GM18861 (cell line): ENCODE data around the gene TCF7L1.

Experiments used
- ATAC-seq: cut with Tn5 transposase; IDR thresholded peaks from one replicate; pipeline ENCODE4 v1.9.1; 2021; ENCODE audit not compliant: unreplicated experiment

Gene TCF7L1

DNA sequence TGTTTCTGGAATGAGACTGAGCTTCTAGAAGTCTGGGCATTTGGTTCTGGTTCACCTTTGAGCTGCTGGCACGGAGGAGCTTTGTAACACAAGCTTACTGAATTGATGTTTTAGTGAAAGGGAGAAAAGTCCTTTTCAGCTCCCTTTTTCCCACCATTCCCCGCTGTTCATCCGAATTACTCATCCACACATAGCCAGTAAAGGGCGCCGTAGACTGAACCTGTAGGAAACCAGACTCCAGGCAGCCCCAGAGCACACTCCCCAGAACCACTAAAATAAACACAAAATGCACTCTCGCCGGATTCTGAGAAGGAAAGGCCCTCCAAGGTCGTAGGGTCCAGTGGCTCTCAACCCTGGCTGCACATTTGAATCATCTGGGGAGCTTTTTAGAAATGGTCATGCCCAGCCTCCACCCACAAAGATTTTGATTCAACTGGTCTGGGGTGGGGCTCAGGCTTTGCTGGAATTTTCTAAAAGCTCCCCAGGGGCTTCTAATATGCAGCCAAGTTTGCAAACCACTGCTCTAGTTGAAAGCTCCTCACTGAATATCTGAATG, 29.6 kb downstream of the TCF7L1 start:
- ATAC-seq: no peak

DNA sequence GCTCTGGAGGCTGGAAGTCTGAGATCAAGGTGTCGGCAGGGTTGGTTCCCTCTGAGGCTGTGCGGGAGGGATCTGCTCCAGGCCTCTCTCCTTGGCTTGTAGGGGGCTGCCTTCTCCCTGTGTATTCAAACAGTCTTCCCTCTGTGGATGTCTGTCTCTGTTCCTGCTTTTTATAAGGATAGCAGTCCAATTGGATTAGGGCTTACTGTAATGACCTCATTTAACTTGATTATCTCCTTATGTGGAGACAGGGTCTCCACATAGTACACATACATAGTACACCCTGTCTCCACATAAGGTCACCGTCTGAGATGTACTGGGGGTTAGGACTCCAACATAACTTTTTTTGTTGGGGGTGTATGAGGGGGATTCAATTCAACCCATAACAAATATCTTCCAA, 30.5 kb downstream of the TCF7L1 start:
- ATAC-seq: no peak

DNA sequence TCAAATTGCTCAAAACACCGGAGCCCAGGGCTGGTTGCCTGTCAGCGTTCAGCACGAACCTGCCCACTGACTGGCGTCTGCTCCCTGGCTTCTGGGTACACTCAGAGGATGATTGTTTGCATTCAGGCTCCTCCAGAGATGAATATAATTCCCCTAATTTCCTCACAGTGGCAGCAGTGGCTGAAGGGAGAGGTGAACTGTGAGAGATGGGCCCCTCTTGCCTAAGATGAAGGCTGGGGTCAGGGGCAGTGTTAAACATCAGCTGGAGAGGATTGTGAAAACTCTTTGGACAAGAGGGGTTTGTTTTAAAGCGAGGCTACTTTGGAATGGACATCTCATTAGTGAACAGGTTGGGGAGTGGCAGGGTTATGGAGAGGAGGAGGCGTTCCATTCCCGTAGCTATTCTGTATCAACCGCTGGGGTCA, 31.0 kb downstream of the TCF7L1 start:
- no peak for ATAC-seq

DNA sequence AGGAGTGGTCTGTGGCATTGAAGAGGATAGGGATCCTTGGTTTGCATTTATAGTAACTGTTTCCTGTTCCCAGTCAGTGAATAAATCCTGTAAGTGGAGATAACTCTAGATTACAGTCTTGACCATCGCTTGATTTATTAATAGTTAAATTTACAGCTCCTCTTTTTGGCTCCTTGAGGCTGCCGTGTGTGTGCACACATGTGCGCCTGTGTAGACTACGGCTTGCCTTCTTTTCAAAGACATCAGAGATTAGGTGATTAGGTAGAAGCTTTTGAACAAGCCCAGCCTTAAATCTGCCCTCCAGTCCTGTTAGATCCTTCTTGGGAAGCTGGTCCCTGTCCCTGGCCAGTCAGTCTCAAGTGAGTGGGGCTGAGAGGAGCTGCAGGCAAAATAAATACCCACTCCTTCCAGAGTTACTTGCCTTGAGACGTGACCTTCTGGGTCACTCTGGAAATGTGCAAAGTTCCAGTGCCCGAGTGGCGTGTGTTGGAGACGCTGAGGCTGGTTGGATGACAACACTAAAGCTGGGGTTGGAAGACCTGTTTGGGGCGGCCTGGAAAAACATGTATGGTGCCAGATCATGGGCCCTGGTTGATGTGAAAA, 32.0 kb downstream of the TCF7L1 start:
- ATAC-seq: no peak

DNA sequence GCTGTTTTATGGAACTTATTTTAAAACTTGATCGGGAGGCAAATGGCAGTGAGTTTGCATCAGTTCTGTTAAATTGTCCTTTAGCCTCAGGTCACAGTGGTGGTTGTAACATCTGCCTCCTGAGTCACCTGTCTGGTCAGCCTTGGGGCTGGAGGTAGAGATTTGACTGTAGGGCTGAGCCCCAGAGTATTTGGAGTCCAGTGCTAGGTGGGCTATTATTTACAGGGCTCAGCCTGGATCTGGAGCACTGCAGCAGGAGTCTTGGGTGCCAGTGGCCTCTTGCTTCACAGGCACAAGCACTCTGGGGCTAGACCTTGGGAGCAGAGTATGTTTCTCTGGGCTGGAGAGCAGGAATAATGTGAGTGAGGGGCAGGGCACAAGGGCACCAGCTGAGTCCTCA, 32.8 kb downstream of the TCF7L1 start:
- ATAC-seq: no peak

DNA sequence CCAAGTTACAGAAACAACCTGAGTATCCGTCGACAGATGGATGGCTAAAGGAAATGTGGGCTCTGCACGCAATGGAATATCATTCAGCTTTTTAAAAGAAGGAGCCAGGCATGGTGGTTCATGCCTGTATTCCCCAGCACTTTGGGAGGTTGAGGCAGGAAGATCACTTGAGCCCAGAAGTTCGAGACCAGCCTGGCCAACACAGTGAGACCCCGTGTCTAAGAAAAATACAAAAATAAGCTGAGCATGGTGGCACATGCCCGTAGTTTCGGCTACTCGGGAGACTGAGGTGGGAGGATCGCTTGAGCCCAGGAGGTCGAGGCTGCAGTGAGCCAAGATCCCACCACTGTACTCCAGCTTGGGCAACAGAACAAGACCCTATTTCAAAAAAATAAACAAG, 34.3 kb downstream of the TCF7L1 start:
- ATAC-seq: no peak

DNA sequence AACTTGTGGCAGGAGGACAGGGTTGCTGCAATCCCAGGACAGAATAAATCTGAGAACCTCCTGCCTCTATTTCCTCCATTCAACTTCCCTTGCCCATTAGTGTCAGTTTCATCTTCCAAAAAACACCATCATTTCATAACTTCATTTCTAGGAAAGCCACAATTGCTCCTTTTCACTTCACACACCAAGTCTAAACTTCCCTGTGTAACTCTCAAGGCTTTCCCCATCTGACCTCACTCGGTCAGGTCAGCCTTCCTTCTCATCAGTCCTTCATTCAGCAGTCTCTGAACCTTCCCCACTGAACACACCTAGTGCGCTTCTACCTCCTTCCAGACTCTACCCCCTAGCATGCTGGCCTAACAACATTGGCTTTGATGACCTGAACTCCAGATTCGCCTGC, 35.8 kb downstream of the TCF7L1 start:
- no peak for ATAC-seq

DNA sequence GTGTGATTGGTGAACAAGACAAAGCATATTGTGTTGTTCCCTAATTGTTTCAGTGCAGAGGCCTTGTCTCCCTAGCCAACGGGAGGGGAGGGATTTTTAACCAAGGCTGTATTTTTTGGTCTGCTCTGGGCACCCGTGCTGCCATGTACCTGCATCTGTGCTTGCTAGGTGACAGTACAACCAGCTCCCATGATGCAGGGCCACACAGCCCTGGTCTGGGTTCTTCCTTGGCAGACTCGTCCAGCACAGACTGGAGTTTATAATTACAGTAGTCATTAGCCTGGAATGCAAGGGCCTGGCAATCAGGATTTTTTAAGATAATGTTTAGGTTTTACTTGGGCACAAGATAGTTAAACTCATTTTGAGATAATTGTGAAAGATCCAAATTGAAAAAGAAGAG, 36.4 kb downstream of the TCF7L1 start:
- ATAC-seq: no peak

DNA sequence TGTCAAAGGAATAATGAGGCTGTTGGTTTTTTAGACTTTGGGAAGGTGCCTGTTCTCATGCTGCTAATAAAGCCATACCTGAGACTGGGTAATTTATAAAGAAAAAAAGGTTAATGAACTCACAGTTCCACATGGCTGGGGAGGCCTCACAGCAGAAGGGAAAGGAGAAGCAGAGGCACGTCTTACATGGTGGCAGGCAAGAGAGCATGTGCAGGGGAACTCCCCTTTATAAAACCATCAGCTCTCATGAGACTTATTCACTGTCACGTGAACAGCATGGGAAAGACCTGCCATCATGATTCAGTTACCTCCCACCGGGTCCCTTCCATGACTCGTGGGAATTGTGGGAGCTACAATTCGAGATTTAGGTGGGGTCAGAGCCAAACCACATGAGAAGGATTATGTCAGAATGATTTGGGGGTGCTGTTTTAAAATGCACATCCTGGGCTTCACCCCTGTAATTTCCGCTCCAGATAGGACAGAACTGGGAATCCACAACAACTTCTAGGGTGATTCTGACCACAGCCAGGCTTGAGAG, 37.8 kb downstream of the TCF7L1 start:
- no peak for ATAC-seq

DNA sequence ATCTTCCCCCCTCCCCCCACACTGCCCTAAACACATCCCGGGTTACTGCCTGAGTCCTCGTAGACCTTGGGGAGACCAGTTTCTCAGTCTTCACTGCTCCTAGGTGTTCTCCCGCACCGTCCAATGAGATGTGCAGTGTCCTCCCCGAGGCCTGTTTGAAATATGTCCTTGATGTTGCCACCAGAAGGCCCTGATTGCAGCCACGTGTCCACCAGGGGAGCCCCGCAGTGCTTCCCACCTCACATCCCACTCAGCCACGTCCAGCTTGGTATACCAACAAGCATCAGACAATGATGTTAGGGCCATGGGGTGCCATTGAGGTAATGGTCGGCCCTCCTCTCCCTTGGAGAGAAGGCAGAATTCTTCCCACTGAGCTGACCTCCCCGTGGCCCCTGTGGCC, 38.7 kb downstream of the TCF7L1 start:
- no peak for ATAC-seq

DNA sequence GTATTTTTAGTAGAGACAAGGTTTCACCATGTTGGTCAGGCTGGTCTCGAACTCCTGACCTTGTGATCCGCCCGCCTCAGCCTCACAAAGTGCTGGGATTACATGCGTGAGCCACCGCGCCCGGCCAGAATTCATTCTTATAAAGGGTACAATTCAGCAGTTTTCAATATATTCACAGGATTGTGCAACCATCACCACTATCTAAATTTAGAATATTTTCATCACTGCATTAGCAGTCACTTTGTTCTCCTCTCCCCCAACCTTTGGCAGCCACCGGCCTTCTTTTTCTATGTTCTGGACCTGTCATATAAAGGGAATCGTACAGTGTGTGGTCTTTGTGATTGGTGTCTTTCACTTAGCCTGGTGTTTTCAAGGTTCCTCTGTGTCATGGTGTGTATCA, 40.7 kb downstream of the TCF7L1 start:
- ATAC-seq: no peak

DNA sequence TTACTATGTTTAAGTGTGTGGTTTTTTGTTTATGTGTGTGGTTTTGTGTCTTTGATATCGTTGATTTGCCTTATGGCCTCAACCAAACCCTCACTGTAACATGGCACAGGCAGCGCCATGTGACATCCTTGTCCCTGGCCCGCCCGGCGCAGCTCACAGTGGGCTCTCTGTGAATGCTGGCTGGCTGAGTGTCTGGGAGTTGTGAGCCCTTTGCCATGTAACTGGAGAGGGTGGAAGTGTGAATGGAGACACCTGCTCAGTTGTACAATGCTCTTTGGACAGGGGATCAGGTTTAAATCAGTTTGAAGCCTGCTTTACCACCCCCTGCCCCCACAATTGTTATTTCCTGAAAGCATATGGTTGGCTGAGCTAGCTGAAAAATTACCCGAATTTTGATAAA, 41.8 kb downstream of the TCF7L1 start:
- ATAC-seq: no peak

DNA sequence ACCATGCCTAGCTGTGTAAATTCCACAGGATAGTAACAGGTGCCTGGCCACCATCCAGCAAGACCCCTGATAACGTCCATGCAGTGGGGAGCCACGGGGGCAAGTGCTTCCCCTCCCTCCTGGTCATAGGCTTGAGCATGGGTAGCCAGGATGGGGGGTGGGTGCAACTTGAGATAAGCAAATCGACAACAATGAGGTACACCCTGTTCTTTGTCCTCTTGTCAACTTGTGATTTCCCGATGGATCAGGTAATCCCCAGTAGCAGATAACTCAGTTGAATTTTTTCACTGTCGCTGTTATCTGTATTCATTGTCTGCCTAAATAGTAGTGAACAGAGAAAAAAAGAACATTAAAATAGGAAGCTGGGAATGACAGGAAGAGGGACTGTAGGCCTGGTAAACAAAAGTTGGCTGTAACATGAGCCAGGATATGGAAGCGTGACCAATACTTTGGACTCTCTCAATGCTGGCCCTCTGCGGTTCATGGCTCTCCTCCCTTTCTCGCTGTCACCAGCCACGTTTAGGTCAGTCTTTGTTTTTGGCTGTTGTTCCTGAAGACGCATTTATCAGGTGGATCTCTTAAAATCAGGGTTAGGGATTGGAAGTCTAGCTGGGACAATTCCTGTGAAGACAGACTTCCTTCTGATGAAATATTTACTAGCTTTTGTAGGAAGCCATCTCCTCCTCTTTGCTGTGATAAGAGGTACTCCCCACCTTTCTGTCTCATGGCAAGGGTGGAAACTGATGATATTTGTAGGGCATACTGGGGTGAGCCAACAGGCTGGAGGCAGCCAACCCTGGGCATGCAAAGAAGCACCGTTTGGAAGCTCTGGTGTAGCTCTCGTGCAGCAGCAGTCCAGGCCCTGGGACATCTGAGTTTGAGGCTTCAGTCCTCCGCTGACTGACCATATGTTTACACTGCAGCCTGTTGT, 42.4 kb downstream of the TCF7L1 start:
- ATAC-seq: no peak

DNA sequence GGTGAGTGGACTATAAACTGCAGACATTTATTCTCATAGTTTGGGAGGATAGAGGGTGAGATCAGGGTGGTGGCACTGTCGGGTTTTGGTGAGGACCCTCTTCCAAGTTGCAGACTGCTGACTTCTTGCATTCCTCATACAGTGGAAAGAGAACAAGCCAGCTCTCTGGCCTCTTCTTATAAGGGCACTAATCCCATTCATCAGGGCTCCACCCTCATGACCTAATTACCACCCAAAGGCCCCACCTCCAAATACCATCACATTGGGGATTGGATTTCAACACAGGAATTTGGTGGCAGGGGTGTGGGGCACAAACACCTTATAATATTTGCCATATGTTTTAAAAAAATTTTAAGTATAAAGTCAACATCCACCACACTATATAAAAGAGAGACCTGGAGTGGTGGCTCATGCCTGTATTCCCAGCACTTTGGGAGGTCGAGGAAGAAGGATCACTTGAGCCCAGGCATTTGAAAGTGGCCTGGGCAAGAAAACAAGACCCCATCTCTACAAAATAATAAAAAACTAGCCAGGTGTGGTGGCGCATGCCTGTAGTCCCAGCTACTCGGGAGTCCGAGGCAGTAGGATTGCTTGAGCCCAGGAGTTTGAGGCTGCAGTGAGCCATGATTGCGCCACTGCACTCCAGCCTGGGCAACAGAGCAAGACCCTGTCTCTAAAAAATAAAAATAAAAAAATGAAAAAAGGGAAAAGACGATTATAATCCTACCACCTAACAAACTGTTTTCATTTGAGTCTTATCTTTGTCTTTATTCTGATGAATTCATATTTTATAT, 44.0 kb downstream of the TCF7L1 start:
- no peak for ATAC-seq

DNA sequence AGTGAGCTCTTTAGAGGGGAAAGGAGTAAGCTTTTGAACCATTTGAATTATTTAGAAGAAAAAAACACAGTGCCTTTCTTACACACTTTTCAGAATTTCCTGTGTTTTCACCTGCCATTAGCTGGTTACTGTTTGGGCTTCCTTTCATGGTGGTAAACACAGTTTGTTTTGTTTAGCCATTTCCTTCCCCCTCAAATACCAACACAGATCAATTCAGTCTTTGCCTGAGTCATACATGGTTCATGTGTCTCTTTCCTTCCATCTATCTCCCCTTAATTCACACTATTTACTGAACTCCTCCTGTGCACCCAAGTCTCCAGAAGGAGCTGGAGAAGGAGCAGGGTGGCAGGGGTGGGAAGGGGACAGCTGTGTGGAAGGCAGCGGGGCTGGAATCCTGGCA, 45.0 kb downstream of the TCF7L1 start:
- ATAC-seq: no peak

DNA sequence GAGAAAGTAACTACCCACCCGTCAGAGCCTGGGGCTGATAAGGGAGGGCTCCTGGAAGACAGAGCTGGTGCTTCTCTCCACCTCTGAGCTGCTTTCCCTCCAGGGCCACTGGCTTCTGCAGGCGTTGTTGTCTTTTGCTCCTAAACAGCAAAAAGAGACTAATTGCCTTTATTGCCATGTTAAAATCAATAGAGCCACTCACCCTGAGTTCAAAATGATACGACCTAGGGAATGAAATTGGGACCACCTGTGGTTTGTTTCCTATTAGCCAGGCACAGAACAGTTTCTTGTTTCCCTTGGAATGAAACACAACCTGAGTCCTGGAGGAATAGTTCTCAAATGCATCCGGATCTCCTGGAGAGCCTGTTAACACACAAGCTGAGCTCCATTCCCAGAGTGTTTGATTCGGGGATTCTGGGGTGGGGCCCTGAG, 45.8 kb downstream of the TCF7L1 start:
- no peak for ATAC-seq

DNA sequence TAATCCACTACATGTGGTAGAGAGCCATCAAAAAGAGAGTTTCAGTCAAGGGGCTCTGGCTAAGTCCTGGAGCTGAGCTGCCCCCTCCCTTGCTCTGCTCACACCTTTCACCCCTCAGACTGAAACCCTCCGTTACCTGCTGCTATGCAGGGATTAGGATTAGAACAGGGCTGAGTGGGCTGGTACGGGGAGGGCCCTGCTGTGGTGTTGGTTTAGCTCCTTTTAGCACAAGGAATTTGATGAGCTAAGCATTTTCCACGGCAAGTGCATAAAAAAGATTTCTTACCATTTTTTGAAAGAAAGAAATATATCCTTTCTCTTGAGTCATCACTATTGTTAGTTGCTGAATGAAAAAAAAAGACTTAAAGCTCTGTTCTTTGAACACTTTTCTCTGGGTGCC, 46.3 kb downstream of the TCF7L1 start:
- no peak for ATAC-seq

DNA sequence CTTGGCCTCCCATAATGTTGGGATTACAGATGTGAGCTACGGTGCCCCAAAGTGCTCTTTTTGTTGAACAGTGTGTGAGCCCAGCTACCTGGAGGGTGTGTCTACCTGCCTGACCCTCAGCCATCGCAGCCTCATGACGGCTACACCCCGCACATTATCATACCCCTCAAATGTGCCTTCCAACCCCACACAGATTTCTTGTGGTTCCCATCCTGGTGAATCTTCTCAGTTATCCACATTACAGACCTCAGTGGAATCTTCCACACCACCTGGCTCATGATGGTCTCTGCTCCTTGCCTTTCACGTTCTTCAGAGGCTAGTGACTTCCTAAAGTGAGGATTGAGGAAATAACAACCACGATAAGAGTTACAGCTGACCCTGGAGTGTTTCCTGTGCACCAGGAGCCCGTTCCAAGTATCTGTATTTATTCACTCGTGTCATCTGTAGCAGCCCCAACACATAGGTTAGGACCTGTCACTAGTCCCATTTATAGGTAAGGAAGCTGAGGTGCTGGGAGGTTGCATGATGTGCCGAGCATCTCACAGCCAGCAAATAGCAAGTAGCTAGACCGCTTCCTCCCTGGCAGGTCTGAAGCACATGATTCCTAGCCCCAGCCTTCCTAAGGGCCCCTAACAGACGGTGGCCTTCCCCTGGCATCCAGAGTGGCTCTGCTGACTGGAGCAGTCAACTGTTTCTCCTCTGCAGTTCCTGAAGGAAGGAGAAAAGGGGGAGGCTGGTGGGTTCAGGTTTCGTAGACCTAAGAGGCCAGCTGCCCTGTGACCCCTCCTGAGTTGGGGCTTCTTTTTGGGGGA, 47.3 kb downstream of the TCF7L1 start:
- ATAC-seq: no peak

DNA sequence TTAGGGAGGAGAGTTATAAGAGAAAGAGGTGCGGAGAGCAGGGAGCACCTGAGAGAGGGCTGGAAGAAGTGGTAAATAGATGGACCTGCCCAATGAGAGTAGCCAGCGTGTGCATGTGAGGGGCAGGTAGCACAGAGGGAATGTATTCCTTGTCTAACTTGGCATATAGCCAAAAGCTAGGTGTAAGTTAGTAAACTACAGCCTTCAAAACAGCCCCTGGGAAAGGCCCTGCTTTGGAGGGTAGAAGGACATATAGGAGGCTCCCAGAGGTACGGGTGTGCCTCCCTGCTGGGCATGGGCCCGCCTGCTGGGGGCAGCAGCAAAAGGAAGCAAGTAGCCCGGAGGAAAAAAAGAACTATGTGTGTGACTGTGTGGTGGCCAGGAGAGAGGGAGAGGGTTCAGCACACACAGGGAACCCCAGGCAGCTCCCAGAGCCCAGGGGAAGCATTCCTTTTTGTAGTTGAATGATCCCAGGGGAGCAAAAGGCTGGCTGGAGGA, 48.0 kb downstream of the TCF7L1 start:
- ATAC-seq: no peak

DNA sequence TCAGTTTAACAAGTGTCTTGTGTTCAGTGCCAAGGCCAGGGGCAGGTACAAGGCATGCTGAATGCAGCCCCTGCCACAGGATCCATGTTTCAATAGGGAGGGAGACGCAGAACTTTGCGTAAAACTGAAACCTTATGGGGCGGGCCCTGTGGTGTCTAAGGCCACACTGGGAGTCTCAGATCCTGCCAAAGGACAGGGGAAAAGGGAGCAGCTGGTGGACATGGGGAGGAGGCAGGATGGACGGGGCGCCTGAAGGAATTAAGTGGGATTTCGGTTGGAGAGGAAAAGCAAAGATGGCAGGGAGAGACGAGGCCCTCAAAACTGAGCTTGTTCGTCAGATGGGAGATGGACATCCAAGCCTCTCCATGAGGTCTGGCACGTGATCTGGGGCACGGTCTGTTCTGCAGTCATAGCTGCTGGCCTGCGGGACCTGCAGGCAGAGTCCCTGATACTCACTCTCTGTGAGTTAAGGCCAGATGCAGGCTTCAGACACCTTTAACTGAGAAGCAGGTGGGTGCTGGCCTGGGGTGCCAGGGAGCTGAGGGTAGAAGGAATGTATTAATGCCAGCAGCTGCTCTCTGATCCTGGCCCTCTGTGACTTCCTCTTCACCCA, 48.8 kb downstream of the TCF7L1 start:
- ATAC-seq: no peak
